Aorta (tissue), 5 donors: Measurements from ENCODE around the gene DOP1B. TPM values are rescaled to one million over a fixed set of nuclear protein-coding genes. Genes with fewer than 3 reads are reported as not detected.
"Not testable (repeated sequence)": the region's sequence is repeated elsewhere in the genome, so short reads cannot be mapped to it uniquely, and the experiment has no call there.

ENCODE experiments used
- ATAC-seq: fragments of 200-7000 bp; cut with Tn5 transposase; one replicate; pipeline ENCODE4 v1.9.1; 2022; ENCODE audit warnings: moderate library complexity; ENCODE audit not compliant: low FRiP score
- DNase-seq, 2 donors: peaks; one replicate each; pipeline ENCODE4 v3.0.0-alpha.2; 2020
- H3K27ac ChIP-seq, 2 donors: one replicate each; pipeline ENCODE4 v1.5.1; 2013; ENCODE audit warnings: low read length in 2 of 2, mild to moderate bottlenecking in 2 of 2, moderate library complexity in 2 of 2, control low read depth in 1 of 2, inconsistent platforms in 1 of 2, low read depth in 1 of 2
- H3K27me3 ChIP-seq, 2 donors: one replicate each; pipeline ENCODE4 v1.6.1; 2013; ENCODE audit warnings: control low read depth in 1 of 2, low read length in 1 of 2, mild to moderate bottlenecking in 1 of 2, moderate library complexity in 1 of 2; ENCODE audit not compliant: insufficient read depth in 2 of 2, control insufficient read depth in 1 of 2
- H3K36me3 ChIP-seq, 2 donors: one replicate each; pipeline ENCODE4 v1.6.1; 2013; ENCODE audit warnings: control low read depth in 1 of 2, low read length in 1 of 2, mild to moderate bottlenecking in 1 of 2; ENCODE audit not compliant: insufficient read depth in 2 of 2, control insufficient read depth in 1 of 2
- H3K4me1 ChIP-seq, 2 donors: one replicate each; pipeline ENCODE4 v1.6.1; 2013; ENCODE audit warnings: low read length in 2 of 2, control low read depth in 1 of 2, mild to moderate bottlenecking in 1 of 2, moderate library complexity in 1 of 2; ENCODE audit not compliant: insufficient read depth in 2 of 2, control insufficient read depth in 1 of 2
- H3K4me3 ChIP-seq, 2 donors: one replicate each; pipeline ENCODE4 v1.5.1; 2013; ENCODE audit warnings: low read length in 2 of 2, control low read depth in 1 of 2, mild to moderate bottlenecking in 1 of 2
- H3K9me3 ChIP-seq: one replicate; pipeline ENCODE4 v1.6.1; 2013; ENCODE audit warnings: mild to moderate bottlenecking, low read length; ENCODE audit not compliant: control insufficient read depth
- WGBS, 2 donors: extraction: QIAGEN DNeasy Blood & Tissue Kit; methylation state at CpG; one replicate each; pipeline ENCODE4 v1.1.7; 2013; 5-methylcytosine and 5-hydroxymethylcytosine counted together
- intact Hi-C, 2 donors: fragments of 100-400 bp; cut with DNase I; formaldehyde crosslinking; loops; one replicate each; pipeline versions ENCODE4 v1.14.2 to v1.15.0; 2022
- polyA plus RNA-seq, 2 donors: library from polyadenylated mRNA; stranded (reverse); fragments of 200-250 nt; gene quantifications; one replicate each; pipeline ENCODE4 v1.2.3, GENCODE V29; 2013
- total RNA-seq, 2 donors: library from RNA; stranded (reverse); fragmentation: NEBNext Ultra II Directional; extraction: Animal tissue kit (Norgen Biotek cat#: 25700); gene quantifications; one replicate each; pipeline ENCODE4 v1.2.1, GENCODE V29; 2021
- donor health status: healthy with polysubstance abuse.
- donor health status: Bipolar disorder and iron deficiency.
- donor health status: DM: no; HTN: no; CAD: no.
- donor health status: DM: no; HTN: no; CAD: no.
- donor health status: DM: yes; HTN: yes; CAD: no.

The DOP1B gene
- total and polyA plus RNA-seq, 4 donors, result 2.9 to 14.8 (median 9.2) TPM

DNA sequence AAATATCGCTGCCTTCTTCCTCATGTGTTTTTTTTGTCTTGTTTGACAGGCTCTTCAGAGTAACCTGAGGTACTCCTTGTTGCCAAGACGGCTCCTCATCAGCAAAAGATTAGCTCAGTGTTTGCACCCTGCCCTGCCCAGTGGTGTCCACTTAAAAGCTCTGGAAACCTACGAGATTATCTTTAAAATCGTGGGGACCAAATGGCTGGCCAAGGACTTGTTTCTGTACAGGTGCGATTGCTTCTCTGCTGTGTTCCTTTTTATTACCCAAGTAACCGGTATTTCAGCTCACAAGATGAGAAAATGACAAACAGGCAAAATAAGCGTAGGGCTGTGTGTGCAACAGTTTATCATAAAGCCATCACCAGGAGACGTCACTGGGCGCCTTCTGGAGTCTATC lies 42.4 kb downstream of the DOP1B start:
- Histone ChIP-seq H3K27ac (no peak overlapping the region), H3K4me3 (no peak overlapping the region), H3K36me3 (peaks cover 0 to 2% of the 10 kb centered on the region in 2 donors), H3K27me3 (no peaks in the 10 kb centered on the region), H3K4me1 (no peaks in the 10 kb centered on the region), H3K9me3 (no peaks in the 10 kb centered on the region)
- ATAC-seq (no peak), DNase-seq (peak in 1 of 2 donors; percentile 2)
- WGBS, 2 donors, result 86 to 87% methylated on average over 9 of the region's 9 CpGs
- intact Hi-C loops, result no loop called here

DNA sequence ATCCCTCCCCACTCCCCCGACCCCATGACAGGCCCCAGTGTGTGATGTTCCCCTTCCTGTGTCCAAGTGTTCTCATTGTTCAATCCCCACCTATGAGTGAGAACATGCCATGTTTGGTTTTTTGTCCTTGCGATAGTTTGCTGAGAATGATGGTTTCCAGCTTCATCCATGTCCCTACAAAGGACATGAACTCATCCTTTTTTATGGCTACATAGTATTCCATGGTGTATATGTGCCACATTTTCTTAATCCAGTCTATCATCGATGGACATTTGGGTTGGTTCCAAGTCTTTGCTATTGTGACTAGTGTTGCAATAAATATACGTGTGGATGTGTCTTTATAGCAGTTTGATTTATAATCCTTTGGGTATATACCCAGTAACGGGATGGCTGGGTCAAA lies 43.0 kb downstream of the DOP1B start:
- H3K4me1 ChIP-seq, H3K36me3 ChIP-seq, ATAC-seq, H3K27ac ChIP-seq, intact Hi-C loops, H3K4me3 ChIP-seq, H3K27me3 ChIP-seq, H3K9me3 ChIP-seq: not testable (repeated sequence)
- peak in 1 of 2 donors; percentile 3 for DNase-seq
- WGBS, 2 donors, result 92 to 96% methylated on average over 5 of the region's 5 CpGs

DNA sequence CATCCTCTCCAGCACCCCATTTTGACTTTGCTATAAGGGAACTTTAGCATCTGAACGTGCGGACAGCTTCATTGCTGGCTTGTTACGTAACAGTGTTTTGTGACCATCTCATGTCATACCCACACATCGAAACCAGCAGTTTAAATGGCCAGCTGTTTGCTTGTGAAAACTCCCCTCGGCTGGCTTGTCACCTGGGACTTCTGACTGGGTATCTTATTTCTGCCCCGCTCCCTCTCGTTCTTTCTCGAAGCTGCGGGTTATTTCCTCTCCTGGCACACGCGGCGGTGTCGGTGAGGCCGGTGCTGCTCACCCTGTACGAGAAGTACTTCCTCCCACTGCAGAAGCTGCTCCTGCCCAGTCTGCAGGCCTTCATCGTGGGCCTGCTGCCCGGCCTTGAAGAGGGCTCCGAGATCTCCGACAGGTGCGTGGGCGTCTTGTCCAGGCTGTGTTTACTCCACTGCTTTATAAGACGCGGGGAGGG lies 43.5 kb downstream of the DOP1B start:
- Histone ChIP-seq H3K36me3 (peaks cover 0 to 2% of the 10 kb centered on the region in 2 donors), H3K27ac (no peak overlapping the region), H3K9me3 (no peaks in the 10 kb centered on the region), H3K4me3 (no peak overlapping the region), H3K4me1 (no peaks in the 10 kb centered on the region), H3K27me3 (no peaks in the 10 kb centered on the region)
- DNase-seq (peak in 1 of 2 donors; percentile 74), ATAC-seq (no peak)
- intact Hi-C loops, result no loop called here
- WGBS, 2 donors, result 92 to 94% methylated on average over 23 of the region's 23 CpGs

DNA sequence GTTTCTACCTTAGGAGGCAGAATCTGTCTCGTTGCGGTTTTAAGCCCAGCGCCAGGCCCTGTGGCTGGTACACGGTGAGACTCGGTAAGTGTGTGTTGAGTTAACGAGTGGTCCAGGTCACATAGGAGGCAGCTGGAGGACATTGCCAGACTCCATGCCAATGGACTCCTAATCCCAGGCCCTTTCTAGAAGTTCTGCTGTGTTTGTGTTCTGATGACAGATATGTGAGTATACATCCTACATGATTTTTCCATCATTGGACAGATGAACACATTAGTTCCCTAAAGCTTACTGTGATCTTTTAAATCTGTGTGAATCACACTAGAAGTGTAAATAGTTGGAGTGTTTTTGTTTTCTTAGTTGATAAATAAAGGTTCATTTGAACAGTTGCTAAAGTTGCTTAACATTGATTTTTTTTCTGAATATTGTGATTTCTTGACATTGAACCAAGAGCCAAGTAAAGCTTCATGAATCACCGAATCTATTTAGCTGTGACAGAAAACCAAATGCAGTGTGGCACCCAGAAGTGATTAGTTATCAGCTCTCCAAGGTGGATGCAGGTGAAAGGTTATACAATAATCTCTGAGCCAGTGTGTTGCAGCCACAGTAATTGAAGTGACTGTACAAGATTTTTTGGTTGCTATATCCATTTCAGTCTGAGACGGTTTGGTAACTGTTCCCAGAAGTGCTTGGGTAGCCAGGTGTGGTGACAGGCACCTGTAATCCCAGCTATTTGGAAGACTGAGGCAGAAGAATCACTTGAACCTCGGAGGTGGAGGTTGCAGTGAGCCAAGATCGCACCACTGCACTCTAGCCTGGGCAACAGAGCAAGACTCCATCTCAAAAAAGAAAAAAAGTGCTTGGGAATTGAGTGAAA lies 46.3 kb downstream of the DOP1B start:
- DNase-seq, result no peak
- Histone ChIP-seq H3K27ac (no peak overlapping the region), H3K27me3 (no peaks in the 10 kb centered on the region), H3K4me3 (no peak overlapping the region), H3K9me3 (no peaks in the 10 kb centered on the region), H3K36me3 (peaks cover 0 to 2% of the 10 kb centered on the region in 2 donors), H3K4me1 (no peaks in the 10 kb centered on the region)
- intact Hi-C loops, result no loop called here
- WGBS, 2 donors, result 89 to 92% methylated on average over 10 of the region's 10 CpGs
- no peak for ATAC-seq

DNA sequence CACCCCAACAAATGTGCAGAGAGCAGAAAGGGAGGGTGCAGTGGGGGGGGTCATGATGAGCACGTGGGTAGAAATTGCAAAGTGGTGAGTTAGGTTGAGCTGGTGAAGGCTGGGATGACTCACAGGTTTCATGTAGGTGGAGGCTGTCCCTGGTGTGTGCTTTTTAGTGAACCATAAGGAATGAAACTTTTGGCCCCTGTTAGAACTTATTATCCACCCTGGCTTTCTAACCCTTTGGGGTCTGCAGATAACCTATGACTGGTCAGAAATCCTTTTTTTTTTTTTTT lies 46.9 kb downstream of the DOP1B start:
- 0 to 4% methylated on average over 1 of the region's 1 CpG for WGBS, 2 donors
- no peaks in the 10 kb centered on the region for H3K9me3 ChIP-seq
- DNase-seq (peak in 1 of 2 donors; percentile 51), ATAC-seq (no peak)
- intact Hi-C loops, result no loop called here
- H3K27ac ChIP-seq, result no peak overlapping the region
- no peak overlapping the region for H3K4me3 ChIP-seq
- H3K36me3 ChIP-seq, result peaks cover 0 to 2% of the 10 kb centered on the region in 2 donors
- no peaks in the 10 kb centered on the region for H3K27me3 ChIP-seq
- H3K4me1 ChIP-seq, result no peaks in the 10 kb centered on the region

DNA sequence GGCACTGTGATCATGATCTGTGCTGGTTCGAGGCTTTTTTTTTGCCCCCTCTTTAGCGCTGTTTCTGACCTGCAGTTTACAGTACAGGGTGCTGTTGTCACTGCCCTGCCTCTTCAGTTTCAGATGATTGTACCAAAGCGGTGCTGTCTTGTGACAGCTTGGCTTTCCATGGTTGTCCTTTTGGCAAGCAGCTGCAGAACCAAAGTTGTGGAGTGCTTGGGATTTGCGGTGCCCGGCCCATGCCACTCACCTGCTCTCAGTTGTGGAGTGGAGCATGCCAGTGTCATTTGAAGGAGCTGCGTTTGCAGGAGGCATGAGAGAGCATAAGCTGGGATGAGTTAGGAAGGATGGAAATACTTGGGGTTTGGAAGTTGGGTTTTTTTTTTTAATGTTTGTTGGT lies 48.4 kb downstream of the DOP1B start:
- 94% methylated on average over 6 of the region's 6 CpGs for WGBS, 2 donors
- Histone ChIP-seq H3K9me3 (no peaks in the 10 kb centered on the region), H3K4me3 (no peak overlapping the region), H3K36me3 (peaks cover 0 to 2% of the 10 kb centered on the region in 2 donors), H3K27ac (no peak overlapping the region), H3K4me1 (no peaks in the 10 kb centered on the region), H3K27me3 (no peaks in the 10 kb centered on the region)
- DNase-seq, result peak in 1 of 2 donors; percentile 28
- no peak for ATAC-seq
- intact Hi-C loops, result loop anchor here in 1 of 2 donors (5.0 kb wide), 1 partner anchor 63 kb away; no protein-coding TSS in a partner anchor

DNA sequence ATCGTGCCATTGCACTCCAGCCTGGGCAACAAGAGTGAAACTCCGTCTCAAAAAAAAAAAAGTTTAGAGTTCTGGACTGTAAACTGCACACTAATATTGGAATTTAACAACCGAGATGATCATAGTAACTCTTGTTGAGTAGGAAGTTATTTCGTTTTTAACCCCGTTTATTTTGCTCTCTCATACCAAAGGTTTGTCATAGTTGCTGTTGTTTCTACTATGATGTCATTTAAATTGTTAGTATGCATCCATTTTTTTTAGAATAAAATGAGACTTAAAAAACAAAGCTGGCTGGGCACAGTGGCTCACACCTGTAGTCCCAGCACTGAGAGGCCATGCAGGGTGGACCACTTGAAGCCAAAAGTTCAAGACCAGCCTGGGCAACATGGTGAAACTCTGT lies 49.3 kb downstream of the DOP1B start:
- WGBS, 2 donors, result 83 to 89% methylated on average over 5 of the region's 5 CpGs
- Histone ChIP-seq H3K27me3 (no peaks in the 10 kb centered on the region), H3K4me3 (no peak overlapping the region), H3K4me1 (no peaks in the 10 kb centered on the region), H3K27ac (no peak overlapping the region), H3K9me3 (no peaks in the 10 kb centered on the region), H3K36me3 (peaks cover 0 to 2% of the 10 kb centered on the region in 2 donors)
- intact Hi-C loops, result loop anchor here in 1 of 2 donors (5.0 kb wide), 1 partner anchor 64 kb away; no protein-coding TSS in a partner anchor
- no peak for ATAC-seq
- DNase-seq, result no peak
